Measurements from ENCODE around the gene FBXW2. TPM values are rescaled to one million over a fixed set of nuclear protein-coding genes. Genes with fewer than 3 reads are reported as not detected.
A peak's percentile ranks its signal among the peaks of the same experiment; 100 is the strongest.

FBXW2 gene
- total RNA-seq, 1 donor from 2014 or later: 58.4 TPM

DNA sequence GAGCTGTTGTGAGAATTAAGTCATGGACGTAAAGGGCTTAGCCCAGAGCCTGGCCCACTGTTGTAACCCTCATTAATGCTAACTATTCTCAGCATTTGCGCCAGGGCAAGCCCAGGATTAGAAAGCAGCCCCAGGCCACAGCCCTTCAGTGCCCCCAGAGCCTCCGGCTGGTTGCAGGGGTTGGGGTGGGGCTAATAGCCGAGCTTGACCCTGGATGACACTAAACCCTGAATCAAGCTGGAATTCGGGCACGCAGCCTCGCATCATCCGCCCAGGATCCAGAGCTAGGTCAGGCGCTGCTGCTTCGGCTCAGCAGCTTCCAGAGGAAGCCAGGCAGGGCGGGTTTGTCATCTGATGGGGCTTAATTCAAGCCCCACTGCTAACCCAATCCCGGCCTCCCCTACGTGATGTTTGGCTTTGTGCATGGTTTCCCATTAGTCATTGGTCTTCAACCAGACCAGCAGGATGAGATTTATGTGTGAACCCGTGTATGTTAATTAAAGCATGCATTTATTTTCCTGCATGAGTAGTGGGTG lies 77.8 kb downstream of the FBXW2 start:
- DNase-seq (ENCODE audit: low spot score): no peak
- H3K4me1 Mint-ChIP-seq (ENCODE audit: unreplicated experiment): peaks cover 3% of the 10 kb centered on the region
- no peaks in the 10 kb centered on the region for H3K9me3 Mint-ChIP-seq (ENCODE audit: unreplicated experiment)
- no peaks in the 10 kb centered on the region for H3K36me3 Mint-ChIP-seq (ENCODE audit: low read depth, unreplicated experiment)
- TF ChIP-seq CTCF (IDR thresholded peaks at IDR 0.05; ENCODE audit: unreplicated experiment): no peak
- no peak overlapping the region for H3K27ac Mint-ChIP-seq (ENCODE audit: unreplicated experiment)
- peaks cover 3% of the 10 kb centered on the region for H3K27me3 Mint-ChIP-seq (ENCODE audit: unreplicated experiment)
- H3K4me3 Mint-ChIP-seq (ENCODE audit: unreplicated experiment): peak overlapping the region; percentile 73

- no peak for TF ChIP-seq CTCF (IDR thresholded peaks at IDR 0.05; ENCODE audit: unreplicated experiment)
- no peaks in the 10 kb centered on the region for H3K9me3 Mint-ChIP-seq (ENCODE audit: unreplicated experiment)
- H3K36me3 Mint-ChIP-seq (ENCODE audit: low read depth, unreplicated experiment): no peaks in the 10 kb centered on the region
- peaks cover 3% of the 10 kb centered on the region for H3K4me1 Mint-ChIP-seq (ENCODE audit: unreplicated experiment)
- no peak for DNase-seq (ENCODE audit: low spot score)
- H3K4me3 Mint-ChIP-seq (ENCODE audit: unreplicated experiment): peak overlapping the region; percentile 87
- no peak overlapping the region for H3K27ac Mint-ChIP-seq (ENCODE audit: unreplicated experiment)
- peaks cover 3% of the 10 kb centered on the region for H3K27me3 Mint-ChIP-seq (ENCODE audit: unreplicated experiment)
These were observed 78.3 kb downstream of the FBXW2 start for GRCh38 chr9:120714846-120715388.

- no peak for TF ChIP-seq CTCF (IDR thresholded peaks at IDR 0.05; ENCODE audit: unreplicated experiment)
- peaks cover 3% of the 10 kb centered on the region for H3K27me3 Mint-ChIP-seq (ENCODE audit: unreplicated experiment)
- no peaks in the 10 kb centered on the region for H3K36me3 Mint-ChIP-seq (ENCODE audit: low read depth, unreplicated experiment)
- H3K4me1 Mint-ChIP-seq (ENCODE audit: unreplicated experiment): peaks cover 3% of the 10 kb centered on the region
- H3K27ac Mint-ChIP-seq (ENCODE audit: unreplicated experiment): no peak within 1 kb of the TSS
- H3K4me3 Mint-ChIP-seq (ENCODE audit: unreplicated experiment): peak within 1 kb of the TSS; percentile 89
- no peaks in the 10 kb centered on the region for H3K9me3 Mint-ChIP-seq (ENCODE audit: unreplicated experiment)
- DNase-seq (ENCODE audit: low spot score): peak; percentile 96
These were observed 78.9 kb downstream of the FBXW2 start, which contains the start of gene MEGF9 for GRCh38 chr9:120714088-120714845. MEGF9 (minus strand) TSS chr9:120714470; CDS start chr9:120714358, 112 bp downstream.

- H3K27ac Mint-ChIP-seq (ENCODE audit: unreplicated experiment): no peak overlapping the region
- H3K4me1 Mint-ChIP-seq (ENCODE audit: unreplicated experiment): peaks cover 3% of the 10 kb centered on the region
- DNase-seq (ENCODE audit: low spot score): peak; percentile 11
- no peaks in the 10 kb centered on the region for H3K36me3 Mint-ChIP-seq (ENCODE audit: low read depth, unreplicated experiment)
- TF ChIP-seq CTCF (IDR thresholded peaks at IDR 0.05; ENCODE audit: unreplicated experiment): peak; percentile 14
- no peaks in the 10 kb centered on the region for H3K9me3 Mint-ChIP-seq (ENCODE audit: unreplicated experiment)
- peak overlapping the region; percentile 89 for H3K4me3 Mint-ChIP-seq (ENCODE audit: unreplicated experiment)
- peaks cover 3% of the 10 kb centered on the region for H3K27me3 Mint-ChIP-seq (ENCODE audit: unreplicated experiment)
These were observed 79.7 kb downstream of the FBXW2 start for GRCh38 chr9:120713257-120714087.

All from endothelial cell (in vitro differentiated cells).